GM12878 (cell line): Measurements from ENCODE around the gene SORCS2.

Experiments used
- BRCA1 ChIP-seq: IDR thresholded peaks from 2 replicates; pipeline ENCODE4 v1.6.1; 2011; ENCODE audit warnings: low read depth, low read length, improper control_type of control experiment
- CHD1 ChIP-seq: IDR thresholded peaks from 2 replicates; pipeline ENCODE4 v1.6.1; 2012; ENCODE audit warnings: low read depth, low read length, improper control_type of control experiment
- CREB1 ChIP-seq: IDR thresholded peaks from 2 replicates; pipeline ENCODE4 v1.6.1; 2012; ENCODE audit warnings: low read depth, mild to moderate bottlenecking, inconsistent platforms
- CTCF ChIP-seq, 3 experiments: IDR thresholded peaks in 2 of 3; conservative IDR thresholded peaks in 1 of 3; 2 replicates each; pipeline ENCODE4 v1.5.1; 2011; ENCODE audit warnings: low read depth in 3 of 3, low read length in 3 of 3, mild to moderate bottlenecking in 3 of 3, control low read depth in 2 of 3, moderate library complexity in 2 of 3, inconsistent platforms in 1 of 3, mixed read lengths in 1 of 3; ENCODE audit not compliant: control insufficient read depth in 2 of 3, insufficient read depth in 1 of 3; ENCODE audit errors: extremely low read depth in 1 of 3
- GABPA ChIP-seq: IDR thresholded peaks from 2 replicates; pipeline ENCODE4 v1.6.1; 2014; ENCODE audit warnings: antibody characterized with exemption, low read depth, mild to moderate bottlenecking, inconsistent platforms
- IRF3 ChIP-seq: fragments of 450-650 bp; IDR thresholded peaks from 2 replicates; pipeline ENCODE4 v1.6.1; 2014; ENCODE audit warnings: mild to moderate bottlenecking
- JUNB ChIP-seq: IDR thresholded peaks from 2 replicates; pipeline ENCODE4 v1.6.1; 2016; ENCODE audit warnings: antibody characterized with exemption, mild to moderate bottlenecking
- JUND ChIP-seq: IDR thresholded peaks from 2 replicates; pipeline ENCODE4 v1.6.1; 2012; ENCODE audit warnings: low read depth, mild to moderate bottlenecking, low read length, improper control_type of control experiment, moderate library complexity
- NFIC ChIP-seq: IDR thresholded peaks from 2 replicates; pipeline ENCODE4 v1.6.1; 2012; ENCODE audit warnings: low read depth, mild to moderate bottlenecking, inconsistent platforms, low read length, moderate library complexity
- NFYB ChIP-seq: IDR thresholded peaks from 2 replicates; pipeline ENCODE4 v1.6.1; 2011; ENCODE audit warnings: low read depth, mild to moderate bottlenecking, low read length, improper control_type of control experiment, moderate library complexity; ENCODE audit not compliant: insufficient read depth
- POLR2A ChIP-seq: IDR thresholded peaks from 2 replicates; pipeline ENCODE4 v1.6.1; 2011; ENCODE audit warnings: low read depth, mild to moderate bottlenecking, low read length
- RBBP5 ChIP-seq: fragments of 200-600 bp; sonication (generic); conservative IDR thresholded peaks from 2 replicates; pipeline ENCODE4 v1.6.1; 2016
- SMC3 ChIP-seq: IDR thresholded peaks from 2 replicates; pipeline ENCODE4 v1.6.1; 2011; ENCODE audit warnings: low read length, improper control_type of control experiment, borderline replicate concordance
- SPI1 ChIP-seq: IDR thresholded peaks from 2 replicates; pipeline ENCODE4 v1.6.1; 2011; ENCODE audit warnings: low read depth, mild to moderate bottlenecking, low read length, moderate library complexity, borderline replicate concordance; ENCODE audit not compliant: insufficient read depth

- TF ChIP-seq CHD1 (no peak), POLR2A (no peak), CTCF (IDR thresholded peaks at IDR 0.05 in 2 of 3, conservative IDR thresholded peaks at IDR 0.05 in 1 of 3; ENCODE audit: control insufficient read depth in 2 of 3, extremely low read depth in 1 of 3, insufficient read depth in 1 of 3, low read depth in 3 of 3, low read length in 3 of 3) (no peak), JUNB (no peak), NFIC (no peak), NFYB (no peak), SPI1 (no peak), GABPA (no peak), RBBP5 (no peak), SMC3 (no peak), IRF3 (no peak), CREB1 (no peak), BRCA1 (no peak), JUND (no peak)
Observed at GRCh38 chr4:7166981-7167700, 25.2 kb upstream of the SORCS2 start.
